K562 (cell line): ENCODE measurements around the gene HOXA11. TPM values are rescaled to one million over a fixed set of nuclear protein-coding genes. Genes with fewer than 3 reads are reported as not detected.

Source experiments
- ATAC-seq: fragments of 200-7000 bp; cut with Tn5 transposase; 3 replicates; pipeline ENCODE4 v1.9.1; 2020; ENCODE audit warnings: moderate library complexity
- BruUV-seq: library from RNA; stranded (reverse); fragments of 400-500 nt; replicated peaks from 2 replicates; lab custom pipeline; 2021; lab: Mats Ljungman, UMichigan
- CTCF ChIA-PET: fragments of 300-600 bp; formaldehyde crosslinking; extraction: SDS; loops from one replicate; lab custom pipeline; 2021; ENCODE audit warnings: low intra/inter-chr PET ratio; lab: Yijun Ruan, JAX
- POLR2A ChIA-PET: fragments of 300-600, 350-650 bp; sonication (Branson Sonifier 250); formaldehyde crosslinking; extraction: SDS; loops from one replicate; lab custom pipeline; 2021; ENCODE audit warnings: antibody characterized with exemption, inconsistent platforms; lab: Yijun Ruan, JAX
- DNase-seq, 4 experiments: peaks; one replicate each; pipeline versions ENCODE4 v3.0.0 to v3.0.0-alpha.2; 2011 to 2018; ENCODE audit warnings: low spot score in 3 of 4, mixed read lengths in 3 of 4; ENCODE audit errors: extremely low read depth in 1 of 4
- FAIRE-seq: peaks from 2 replicates; lab custom pipeline; 2011; peaks lifted over from hg19 to GRCh38; lab: Jason Lieb, UNC
- H2AFZ ChIP-seq: 2 replicates; pipeline ENCODE4 v1.6.0; 2011; ENCODE audit warnings: low read depth, low read length, control low read depth, inconsistent platforms
- H3K27ac ChIP-seq: fragments of 200-600 bp; 3 replicates; pipeline ENCODE4 v1.8.0; 2011; ENCODE audit warnings: low read depth, mild to moderate bottlenecking, control low read depth, inconsistent platforms, low read length, moderate library complexity, mixed read lengths; ENCODE audit errors: extremely low read depth
- H3K27me3 ChIP-seq, 2 experiments: fragments of 300-600 bp in 1 of 2; 2 replicates in 1 of 2; 3 replicates in 1 of 2; pipeline versions ENCODE4 v1.6.0 to v1.8.0; 2011; ENCODE audit warnings: inconsistent platforms in 2 of 2, low read length in 2 of 2, mild to moderate bottlenecking in 1 of 2, mixed read lengths in 1 of 2, moderate library complexity in 1 of 2; ENCODE audit not compliant: control insufficient read depth in 2 of 2, insufficient read depth in 2 of 2
- H3K36me3 ChIP-seq: fragments of 300-600 bp; 3 replicates; pipeline ENCODE4 v1.8.0; 2011; ENCODE audit warnings: mild to moderate bottlenecking, low read length, inconsistent platforms; ENCODE audit not compliant: control insufficient read depth, insufficient read depth
- H3K4me1 ChIP-seq, 2 experiments: fragments of 200-600 bp in 1 of 2; replicated peaks in 1 of 2; 2 replicates in 1 of 2; 3 replicates in 1 of 2; pipeline versions ENCODE4 v1.5.1 to v1.8.0; 2011; ENCODE audit warnings: inconsistent platforms in 2 of 2, low read length in 2 of 2, mild to moderate bottlenecking in 1 of 2, mixed read lengths in 1 of 2, moderate library complexity in 1 of 2; ENCODE audit not compliant: control insufficient read depth in 2 of 2, insufficient read depth in 2 of 2
- H3K4me2 ChIP-seq: 2 replicates; pipeline ENCODE4 v1.6.1; 2011; ENCODE audit warnings: low read length, control low read depth, inconsistent platforms, mixed read lengths; ENCODE audit not compliant: insufficient read depth
- H3K4me3 ChIP-seq: fragments of 200-600 bp; sonication (generic), shearing (Covaris generic); 2 replicates; pipeline ENCODE4 v1.5.1; 2016; ENCODE audit warnings: control low read depth, inconsistent platforms
- H3K79me2 ChIP-seq: fragments of 200-600 bp; 3 replicates; pipeline ENCODE4 v1.8.0; 2011; ENCODE audit warnings: low read length, inconsistent platforms; ENCODE audit not compliant: control insufficient read depth, insufficient read depth
- H3K9ac ChIP-seq, 2 experiments: 2 replicates each; pipeline versions ENCODE4 v1.6.0 to v1.6.1; 2011; ENCODE audit warnings: low read depth in 2 of 2, low read length in 2 of 2, control low read depth in 1 of 2, inconsistent platforms in 1 of 2, mild to moderate bottlenecking in 1 of 2, mixed read lengths in 1 of 2; ENCODE audit not compliant: insufficient read depth in 1 of 2
- H3K9me1 ChIP-seq: one replicate; pipeline ENCODE4 v1.6.0; 2011; ENCODE audit warnings: inconsistent platforms, mild to moderate bottlenecking, low read length, moderate library complexity; ENCODE audit not compliant: control insufficient read depth, insufficient read depth
- H3K9me3 ChIP-seq: replicated peaks from 2 replicates; pipeline ENCODE4 v1.5.1; 2011; ENCODE audit warnings: low read depth, low read length, inconsistent platforms; ENCODE audit not compliant: control insufficient read depth, insufficient read depth
- H4K20me1 ChIP-seq: replicated peaks from 2 replicates; pipeline ENCODE4 v1.6.1; 2011; ENCODE audit warnings: low read length, inconsistent platforms, mixed read lengths; ENCODE audit not compliant: control insufficient read depth, insufficient read depth
- CBFB ChIP-seq: sonication (generic); formaldehyde crosslinking; IDR thresholded peaks from 2 replicates; pipeline ENCODE4 v1.4.0; 2020; ENCODE audit warnings: mild to moderate bottlenecking, missing genetic modification reagents
- CEBPZ ChIP-seq: fragments of 150-350 bp; IDR thresholded peaks from 2 replicates; pipeline ENCODE4 v1.6.1; 2014; ENCODE audit warnings: low read depth, mild to moderate bottlenecking, low read length, borderline replicate concordance
- KAT7 ChIP-seq: sonication (generic); formaldehyde crosslinking; IDR thresholded peaks from 2 replicates; pipeline ENCODE4 v1.8.0; 2022; ENCODE audit warnings: missing genetic modification reagents, mild to moderate bottlenecking, borderline replicate concordance
- NFRKB ChIP-seq: fragments of 450-650 bp; IDR thresholded peaks from 2 replicates; pipeline ENCODE4 v1.6.1; 2016; ENCODE audit warnings: low read depth
- RBM34 ChIP-seq: fragments of 200-400 bp; formaldehyde crosslinking; IDR thresholded peaks from 2 replicates; pipeline ENCODE4 v1.6.1; 2018; ENCODE audit warnings: low read length, borderline replicate concordance; ENCODE audit not compliant: insufficient read depth
- SMAD4 ChIP-seq: fragments of 250-450 bp; sonication (Bioruptor Pico); conservative IDR thresholded peaks from 2 replicates; pipeline ENCODE4 v1.8.0; 2021; ENCODE audit warnings: inconsistent platforms, mild to moderate bottlenecking, moderate library complexity
- THRA ChIP-seq: fragments of 450-650 bp; IDR thresholded peaks from 2 replicates; pipeline ENCODE4 v1.6.1; 2017; ENCODE audit warnings: mild to moderate bottlenecking, moderate library complexity
- ZNF778 ChIP-seq: fragments of 450-650 bp; formaldehyde crosslinking; IDR thresholded peaks from 2 replicates; pipeline ENCODE4 v1.4.0; 2020; ENCODE audit warnings: mild to moderate bottlenecking, moderate library complexity
- WGBS: fragments of 100-300 bp; shearing (Covaris generic); methylation state at CpG from one replicate; pipeline ENCODE4 v1.1.6; 2016; ENCODE audit warnings: low coverage, mixed read lengths; ENCODE audit not compliant: insufficient coverage; ENCODE audit errors: missing lambda C conversion rate; 5-methylcytosine and 5-hydroxymethylcytosine counted together
- in situ Hi-C: fragments of 300-500 bp; cut with MboI; formaldehyde crosslinking; loops from 4 replicates; pipeline ENCODE4 v1.15.0; 2018; ENCODE audit warnings: inconsistent platforms, mixed read lengths
- intact Hi-C: fragments of 100-400 bp; cut with micrococcal nuclease; formaldehyde crosslinking; loops from 2 replicates; pipeline ENCODE4 v1.14.2; 2022
- polyA plus RNA-seq, 8 experiments: library from polyadenylated mRNA; depleted of rRNA in 4 of 8; stranded (reverse) in 5 of 8; unstranded in 3 of 8; fragments of >200 nt; fragmentation: Nextera tagmentation in 2 of 8; fragmentation: Illumina TruSeq in 1 of 8; extraction: Ambion mirVana in 2 of 8; extraction: Trizol in 1 of 8; gene quantifications; 2 replicates each; pipeline versions ENCODE4 v1.2.1 to v1.2.3, GENCODE V29; 2011 to 2014; ENCODE audit warnings: inconsistent platforms in 1 of 8, missing spikeins in 1 of 8
- total RNA-seq, 7 experiments: library from RNA; depleted of rRNA in 6 of 7; stranded (reverse); fragments of >200 nt in 6 of 7; fragmentation: Illumina TruSeq in 2 of 7; extraction: Trizol in 2 of 7; gene quantifications; 2 replicates each; pipeline versions ENCODE4 v1.2.1 to v1.2.3, GENCODE V29; 2011 to 2021; ENCODE audit warnings: low replicate concordance in 1 of 7

Gene HOXA11
- total and polyA plus RNA-seq, 9 of the 15 experiments (the other 6 are each of a cell fraction or from before 2014, with no cell fraction given): not detected

DNA sequence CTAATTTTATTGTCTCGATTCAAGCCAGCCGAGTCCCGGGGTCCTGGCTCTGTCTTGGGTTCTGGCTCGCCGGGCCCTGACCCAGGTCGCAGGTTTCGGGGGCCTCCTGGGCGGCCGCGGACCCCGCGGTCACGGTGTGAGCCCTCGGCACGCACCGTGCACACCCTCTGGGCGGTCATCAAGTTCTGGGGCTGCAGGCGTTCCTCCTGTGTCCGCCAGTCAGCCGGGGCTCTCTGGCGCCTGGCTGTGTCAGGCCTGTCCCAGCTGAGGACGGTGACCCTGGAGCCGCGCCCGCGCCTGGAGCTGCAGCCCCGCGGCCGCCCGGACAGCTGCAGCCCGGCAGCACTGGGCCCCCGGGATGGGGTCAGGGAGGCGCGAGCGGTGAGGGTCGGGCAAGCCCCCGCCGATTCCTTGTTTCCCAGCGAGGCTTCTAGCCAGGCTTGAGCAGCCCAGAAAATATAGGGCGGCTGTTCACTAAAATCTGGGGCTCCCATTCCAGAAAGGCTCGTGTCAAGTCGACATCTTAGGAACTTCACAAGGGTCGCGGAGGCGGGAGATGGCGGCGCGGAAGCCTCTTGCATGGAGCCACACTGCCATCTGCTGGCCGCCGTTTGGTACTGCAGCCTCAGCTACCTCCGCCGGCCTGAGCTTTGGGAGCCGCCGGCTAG, 24.4 kb downstream of the HOXA11 start:
- H4K20me1 ChIP-seq: no peaks in the 10 kb centered on the region
- no peak overlapping the region for H3K27ac ChIP-seq
- H3K79me2 ChIP-seq: no peaks in the 10 kb centered on the region
- DNase-seq (peak; percentile 81 to 88 (median 84)), ATAC-seq (peak; percentile 89), FAIRE-seq (peak; percentile 95)
- ChIA-PET CTCF (interaction anchor here (0.6 to 2.5 kb wide), 7 partner anchors 34 to 793 kb away, joined by 3 to 16 read pairs (median 4); no protein-coding TSS in a partner anchor), POLR2A (interaction anchor here (0.7 to 1.5 kb wide), 3 partner anchors 9 to 648 kb away, joined by 3 to 4 read pairs (median 3); no protein-coding TSS in a partner anchor)
- no peaks in the 10 kb centered on the region for H3K9me1 ChIP-seq
- H3K4me2 ChIP-seq: peak overlapping the region; percentile 70
- H3K36me3 ChIP-seq: no peaks in the 10 kb centered on the region
- in situ Hi-C loops: loop anchor here (25.0 kb wide), 3 partner anchors 648 to 1273 kb away; no protein-coding TSS in a partner anchor
- no peaks in the 10 kb centered on the region for H3K9me3 ChIP-seq
- peaks cover 18 to 76% of the 10 kb centered on the region in 2 experiments for H3K27me3 ChIP-seq
- intact Hi-C loops: loop anchor here (2.0 to 5.0 kb wide), 5 partner anchors 298 to 1268 kb away; partner anchors contain the start of genes SKAP2 and SNX10
- peaks cover 0 to 26% of the 10 kb centered on the region in 2 experiments; a peak in 2 of 5 replicates for H3K4me1 ChIP-seq
- peak overlapping the region; percentile 14 for H3K4me3 ChIP-seq
- WGBS: 20% methylated on average over 51 of the region's 54 CpGs
- no TSS peak for BruUV-seq
- peak overlapping the region in 1 of 2 experiments; percentile 66; a peak in 1 of 4 replicates for H3K9ac ChIP-seq
- peak overlapping the region; percentile 83 for H2AFZ ChIP-seq
- no peak for TF ChIP-seq CBFB (CRISPR knock-in tag)
- TF ChIP-seq RBM34: no peak
- TF ChIP-seq CEBPZ: no peak
- no peak for TF ChIP-seq THRA
- no peak for TF ChIP-seq ZNF778
- no peak for TF ChIP-seq KAT7 (CRISPR knock-in tag)
- TF ChIP-seq SMAD4: 0 out of 2 replicates have a peak, but pooled peaks have one; percentile 6
- TF ChIP-seq NFRKB: no peak
